GM12878 (cell line): ENCODE measurements around the gene PPP1R26. TPM values are rescaled to one million over a fixed set of nuclear protein-coding genes. Genes with fewer than 3 reads are reported as not detected.

Source experiments
- BACH1 ChIP-seq: fragments of 450-650 bp; IDR thresholded peaks from 2 replicates; pipeline ENCODE4 v1.6.1; 2017; ENCODE audit warnings: mild to moderate bottlenecking, borderline replicate concordance
- BHLHE40 ChIP-seq, 2 experiments: fragments of 450-650 bp in 1 of 2; IDR thresholded peaks; 2 replicates each; pipeline ENCODE4 v1.6.1; 2011 to 2017; ENCODE audit warnings: low read depth in 2 of 2, borderline replicate concordance in 1 of 2, improper control_type of control experiment in 1 of 2, low read length in 1 of 2, mild to moderate bottlenecking in 1 of 2
- CREB1 ChIP-seq: IDR thresholded peaks from 2 replicates; pipeline ENCODE4 v1.6.1; 2012; ENCODE audit warnings: low read depth, mild to moderate bottlenecking, inconsistent platforms
- EED ChIP-seq: sonication (generic); IDR thresholded peaks from 2 replicates; pipeline ENCODE4 v1.6.1; 2016; ENCODE audit warnings: antibody characterized with exemption, low read depth
- EZH2 ChIP-seq: IDR thresholded peaks from 2 replicates; pipeline ENCODE4 v1.6.1; 2012; ENCODE audit warnings: low read depth, mild to moderate bottlenecking, control low read depth, inconsistent platforms, low read length, borderline replicate concordance; ENCODE audit not compliant: control insufficient read depth
- GATAD2B ChIP-seq: fragments of 450-650 bp; conservative IDR thresholded peaks from 2 replicates; pipeline ENCODE4 v1.6.1; 2017; ENCODE audit warnings: low read depth, mild to moderate bottlenecking, moderate library complexity
- HCFC1 ChIP-seq: fragments of 150-350 bp; IDR thresholded peaks from 2 replicates; pipeline ENCODE4 v1.6.1; 2014; ENCODE audit warnings: low read length
- MXI1 ChIP-seq: fragments of 150-350 bp; IDR thresholded peaks from 2 replicates; pipeline ENCODE4 v1.6.1; 2011; ENCODE audit warnings: low read depth, mild to moderate bottlenecking, inconsistent platforms, low read length, improper control_type of control experiment
- NR2C1 ChIP-seq: fragments of 450-650 bp; IDR thresholded peaks from 2 replicates; pipeline ENCODE4 v1.6.1; 2017; ENCODE audit warnings: antibody characterized with exemption, mild to moderate bottlenecking, moderate library complexity
- NR2F1 ChIP-seq: fragments of 450-650 bp; conservative IDR thresholded peaks from 2 replicates; pipeline ENCODE4 v1.6.1; 2017; ENCODE audit warnings: mild to moderate bottlenecking
- PML ChIP-seq: IDR thresholded peaks from 2 replicates; pipeline ENCODE4 v1.6.1; 2012; ENCODE audit warnings: low read length, inconsistent platforms
- POLR2A ChIP-seq: IDR thresholded peaks from 2 replicates; pipeline ENCODE4 v1.6.1; 2011; ENCODE audit warnings: low read depth, mild to moderate bottlenecking, low read length
- RCOR1 ChIP-seq: conservative IDR thresholded peaks from 2 replicates; pipeline ENCODE4 v1.6.1; 2012; ENCODE audit warnings: low read depth, low read length, improper control_type of control experiment
- RELA ChIP-seq: fragments of 450-650 bp; IDR thresholded peaks from 2 replicates; pipeline ENCODE4 v1.8.0; 2014; ENCODE audit warnings: borderline replicate concordance; ENCODE audit not compliant: partially characterized antibody
- SIN3A ChIP-seq: IDR thresholded peaks from 2 replicates; pipeline ENCODE4 v1.6.1; 2012; ENCODE audit warnings: low read depth, low read length, improper control_type of control experiment
- SMAD5 ChIP-seq: IDR thresholded peaks from 2 replicates; pipeline ENCODE4 v1.6.1; 2016; ENCODE audit warnings: antibody characterized with exemption, low read depth
- SMC3 ChIP-seq: IDR thresholded peaks from 2 replicates; pipeline ENCODE4 v1.6.1; 2011; ENCODE audit warnings: low read length, improper control_type of control experiment, borderline replicate concordance
- STAT3 ChIP-seq: IDR thresholded peaks from 2 replicates; pipeline ENCODE4 v1.6.1; 2011; ENCODE audit warnings: low read depth, low read length, improper control_type of control experiment
- WRNIP1 ChIP-seq: IDR thresholded peaks from 2 replicates; pipeline ENCODE4 v1.6.1; 2011; ENCODE audit warnings: low read depth, low read length, improper control_type of control experiment, borderline replicate concordance
- ZZZ3 ChIP-seq: IDR thresholded peaks from 2 replicates; pipeline ENCODE4 v1.6.1; 2011; ENCODE audit warnings: low read depth; ENCODE audit not compliant: control insufficient read depth, insufficient read length
- polyA plus RNA-seq, 11 experiments: library from polyadenylated mRNA; depleted of rRNA in 4 of 11; unstranded in 6 of 11; stranded (reverse) in 5 of 11; fragments of >200 nt; fragmentation: Nextera tagmentation in 4 of 11; fragmentation: Illumina TruSeq in 1 of 11; extraction: Ambion mirVana in 4 of 11; extraction: Trizol in 1 of 11; gene quantifications; 1 replicate in 1 of 11; 2 replicates in 10 of 11; pipeline versions ENCODE4 v1.2.1 to v1.2.3, GENCODE V29; 2011 to 2016; ENCODE audit warnings: inconsistent platforms in 2 of 11, missing spikeins in 2 of 11, low read depth in 1 of 11
- total RNA-seq, 4 experiments: library from RNA; depleted of rRNA in 3 of 4; stranded (reverse); fragments of >200 nt in 3 of 4; fragmentation: Illumina TruSeq in 1 of 4; extraction: Trizol in 1 of 4; gene quantifications; 2 replicates each; pipeline versions ENCODE4 v1.2.1 to v1.2.3, GENCODE V29; 2013 to 2021
- TF ChIP-seq, protein P1 (sequence below): fragments of 450-650 bp; IDR thresholded peaks from 2 replicates; pipeline ENCODE4 v1.6.1; 2016; ENCODE audit warnings: mild to moderate bottlenecking, moderate library complexity, borderline replicate concordance
- TF ChIP-seq, protein P2 (sequence below): fragments of 450-650 bp; formaldehyde crosslinking; IDR thresholded peaks from 2 replicates; pipeline ENCODE4 v1.4.0; 2020; ENCODE audit warnings: mild to moderate bottlenecking, moderate library complexity
- TF ChIP-seq, protein P3 (sequence below): IDR thresholded peaks from 2 replicates; pipeline ENCODE4 v1.6.1; 2012; ENCODE audit warnings: low read depth, low read length, improper control_type of control experiment

Gene PPP1R26
- total and polyA plus RNA-seq, 10 of the 15 experiments (the other 5 are each of a cell fraction or from before 2014, with no cell fraction given), result 0.02 to 1.9 (median 0.18) TPM

DNA sequence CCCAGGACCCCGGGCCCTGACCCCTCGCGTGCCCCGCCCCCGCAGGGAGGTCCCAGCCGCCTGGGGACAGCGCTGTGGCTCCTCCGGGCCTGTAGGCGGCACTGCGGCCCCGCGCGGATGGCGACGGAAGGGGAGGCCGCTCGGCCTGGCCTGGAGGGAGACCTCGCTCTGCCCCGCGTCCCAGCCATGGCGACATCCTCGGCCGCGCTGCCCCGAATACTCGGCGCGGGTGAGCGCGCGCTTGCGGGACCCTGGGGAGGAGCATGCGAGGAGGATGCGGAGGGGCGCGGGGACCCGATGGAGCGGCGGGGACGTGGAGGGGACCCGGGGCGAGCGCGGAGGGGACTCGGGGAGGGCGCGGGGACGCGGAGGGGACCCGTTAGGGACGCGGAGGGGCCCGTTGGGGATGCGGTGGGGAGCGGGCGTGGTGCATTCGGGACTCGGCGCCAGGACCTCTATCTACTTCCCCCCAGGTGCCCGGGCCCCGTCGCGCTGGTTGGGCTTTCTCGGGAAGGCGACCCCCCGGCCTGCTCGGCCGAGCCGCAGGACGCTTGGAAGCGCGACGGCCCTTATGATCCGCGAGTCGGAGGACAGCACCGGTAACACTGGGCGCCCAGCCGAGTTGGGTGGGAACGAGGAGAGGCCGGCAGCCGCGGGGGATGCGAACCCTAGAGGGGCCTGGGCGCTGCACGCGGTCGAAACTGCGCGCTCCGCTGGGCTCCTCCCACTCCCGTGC is 21.1 kb downstream of the PPP1R26 start, which contains the start of gene MRPS2 (continued):
- TF ChIP-seq, protein P1, sequence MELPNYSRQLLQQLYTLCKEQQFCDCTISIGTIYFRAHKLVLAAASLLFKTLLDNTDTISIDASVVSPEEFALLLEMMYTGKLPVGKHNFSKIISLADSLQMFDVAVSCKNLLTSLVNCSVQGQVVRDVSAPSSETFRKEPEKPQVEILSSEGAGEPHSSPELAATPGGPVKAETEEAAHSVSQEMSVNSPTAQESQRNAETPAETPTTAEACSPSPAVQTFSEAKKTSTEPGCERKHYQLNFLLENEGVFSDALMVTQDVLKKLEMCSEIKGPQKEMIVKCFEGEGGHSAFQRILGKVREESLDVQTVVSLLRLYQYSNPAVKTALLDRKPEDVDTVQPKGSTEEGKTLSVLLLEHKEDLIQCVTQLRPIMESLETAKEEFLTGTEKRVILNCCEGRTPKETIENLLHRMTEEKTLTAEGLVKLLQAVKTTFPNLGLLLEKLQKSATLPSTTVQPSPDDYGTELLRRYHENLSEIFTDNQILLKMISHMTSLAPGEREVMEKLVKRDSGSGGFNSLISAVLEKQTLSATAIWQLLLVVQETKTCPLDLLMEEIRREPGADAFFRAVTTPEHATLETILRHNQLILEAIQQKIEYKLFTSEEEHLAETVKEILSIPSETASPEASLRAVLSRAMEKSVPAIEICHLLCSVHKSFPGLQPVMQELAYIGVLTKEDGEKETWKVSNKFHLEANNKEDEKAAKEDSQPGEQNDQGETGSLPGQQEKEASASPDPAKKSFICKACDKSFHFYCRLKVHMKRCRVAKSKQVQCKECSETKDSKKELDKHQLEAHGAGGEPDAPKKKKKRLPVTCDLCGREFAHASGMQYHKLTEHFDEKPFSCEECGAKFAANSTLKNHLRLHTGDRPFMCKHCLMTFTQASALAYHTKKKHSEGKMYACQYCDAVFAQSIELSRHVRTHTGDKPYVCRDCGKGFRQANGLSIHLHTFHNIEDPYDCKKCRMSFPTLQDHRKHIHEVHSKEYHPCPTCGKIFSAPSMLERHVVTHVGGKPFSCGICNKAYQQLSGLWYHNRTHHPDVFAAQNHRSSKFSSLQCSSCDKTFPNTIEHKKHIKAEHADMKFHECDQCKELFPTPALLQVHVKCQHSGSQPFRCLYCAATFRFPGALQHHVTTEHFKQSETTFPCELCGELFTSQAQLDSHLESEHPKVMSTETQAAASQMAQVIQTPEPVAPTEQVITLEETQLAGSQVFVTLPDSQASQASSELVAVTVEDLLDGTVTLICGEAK, result no peak
- TF ChIP-seq MXI1, result peak; percentile 65
- TF ChIP-seq BACH1, result peak; percentile 26; the same call in 1 of the 2 replicates
- no peak for TF ChIP-seq RELA
- TF ChIP-seq, protein P2, sequence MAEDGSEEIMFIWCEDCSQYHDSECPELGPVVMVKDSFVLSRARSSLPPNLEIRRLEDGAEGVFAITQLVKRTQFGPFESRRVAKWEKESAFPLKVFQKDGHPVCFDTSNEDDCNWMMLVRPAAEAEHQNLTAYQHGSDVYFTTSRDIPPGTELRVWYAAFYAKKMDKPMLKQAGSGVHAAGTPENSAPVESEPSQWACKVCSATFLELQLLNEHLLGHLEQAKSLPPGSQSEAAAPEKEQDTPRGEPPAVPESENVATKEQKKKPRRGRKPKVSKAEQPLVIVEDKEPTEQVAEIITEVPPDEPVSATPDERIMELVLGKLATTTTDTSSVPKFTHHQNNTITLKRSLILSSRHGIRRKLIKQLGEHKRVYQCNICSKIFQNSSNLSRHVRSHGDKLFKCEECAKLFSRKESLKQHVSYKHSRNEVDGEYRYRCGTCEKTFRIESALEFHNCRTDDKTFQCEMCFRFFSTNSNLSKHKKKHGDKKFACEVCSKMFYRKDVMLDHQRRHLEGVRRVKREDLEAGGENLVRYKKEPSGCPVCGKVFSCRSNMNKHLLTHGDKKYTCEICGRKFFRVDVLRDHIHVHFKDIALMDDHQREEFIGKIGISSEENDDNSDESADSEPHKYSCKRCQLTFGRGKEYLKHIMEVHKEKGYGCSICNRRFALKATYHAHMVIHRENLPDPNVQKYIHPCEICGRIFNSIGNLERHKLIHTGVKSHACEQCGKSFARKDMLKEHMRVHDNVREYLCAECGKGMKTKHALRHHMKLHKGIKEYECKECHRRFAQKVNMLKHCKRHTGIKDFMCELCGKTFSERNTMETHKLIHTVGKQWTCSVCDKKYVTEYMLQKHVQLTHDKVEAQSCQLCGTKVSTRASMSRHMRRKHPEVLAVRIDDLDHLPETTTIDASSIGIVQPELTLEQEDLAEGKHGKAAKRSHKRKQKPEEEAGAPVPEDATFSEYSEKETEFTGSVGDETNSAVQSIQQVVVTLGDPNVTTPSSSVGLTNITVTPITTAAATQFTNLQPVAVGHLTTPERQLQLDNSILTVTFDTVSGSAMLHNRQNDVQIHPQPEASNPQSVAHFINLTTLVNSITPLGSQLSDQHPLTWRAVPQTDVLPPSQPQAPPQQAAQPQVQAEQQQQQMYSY (CRISPR knock-in tag), result no peak
- TF ChIP-seq EED, result no peak
- 0 out of 2 replicates have a peak, but pooled peaks have one; percentile 66 for TF ChIP-seq SMAD5
- no peak for TF ChIP-seq PML
- TF ChIP-seq POLR2A, result peak; percentile 96
- TF ChIP-seq WRNIP1, result no peak
- peak; percentile 92 for TF ChIP-seq NR2F1
- TF ChIP-seq, protein P3, sequence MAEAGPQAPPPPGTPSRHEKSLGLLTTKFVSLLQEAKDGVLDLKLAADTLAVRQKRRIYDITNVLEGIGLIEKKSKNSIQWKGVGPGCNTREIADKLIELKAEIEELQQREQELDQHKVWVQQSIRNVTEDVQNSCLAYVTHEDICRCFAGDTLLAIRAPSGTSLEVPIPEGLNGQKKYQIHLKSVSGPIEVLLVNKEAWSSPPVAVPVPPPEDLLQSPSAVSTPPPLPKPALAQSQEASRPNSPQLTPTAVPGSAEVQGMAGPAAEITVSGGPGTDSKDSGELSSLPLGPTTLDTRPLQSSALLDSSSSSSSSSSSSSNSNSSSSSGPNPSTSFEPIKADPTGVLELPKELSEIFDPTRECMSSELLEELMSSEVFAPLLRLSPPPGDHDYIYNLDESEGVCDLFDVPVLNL, result 0 out of 2 replicates have a peak, but pooled peaks have one; percentile 37
- TF ChIP-seq BHLHE40 (IDR thresholded peaks at IDR 0.05; ENCODE audit: borderline replicate concordance in 1 of 2, low read depth in 2 of 2, low read length in 1 of 2), result peak; percentile 96 to 98
- no peak for TF ChIP-seq EZH2
- TF ChIP-seq STAT3, result no peak
- TF ChIP-seq SMC3, result no peak
- TF ChIP-seq ZZZ3, result no peak
- peak; percentile 43 for TF ChIP-seq GATAD2B
- peak; percentile 44; the same call in 1 of the 2 replicates for TF ChIP-seq NR2C1
- TF ChIP-seq HCFC1, result peak; percentile 70
- 0 out of 2 replicates have a peak, but pooled peaks have one; percentile 18 for TF ChIP-seq RCOR1
- no peak for TF ChIP-seq SIN3A
- TF ChIP-seq CREB1, result peak; percentile 55; the same call in 1 of the 2 replicates
